Activated CD4-positive, alpha-beta T cell treated with anti-CD3 and anti-CD28 coated beads, Interleukin-2, amount 50 U/mL, for 1 hour (primary cell): Measurements from ENCODE around the gene ISL1.

ENCODE experiments used
- DNase-seq: peaks from one replicate; pipeline ENCODE4 v3.0.0-alpha.2; 2020

Gene ISL1

DNA sequence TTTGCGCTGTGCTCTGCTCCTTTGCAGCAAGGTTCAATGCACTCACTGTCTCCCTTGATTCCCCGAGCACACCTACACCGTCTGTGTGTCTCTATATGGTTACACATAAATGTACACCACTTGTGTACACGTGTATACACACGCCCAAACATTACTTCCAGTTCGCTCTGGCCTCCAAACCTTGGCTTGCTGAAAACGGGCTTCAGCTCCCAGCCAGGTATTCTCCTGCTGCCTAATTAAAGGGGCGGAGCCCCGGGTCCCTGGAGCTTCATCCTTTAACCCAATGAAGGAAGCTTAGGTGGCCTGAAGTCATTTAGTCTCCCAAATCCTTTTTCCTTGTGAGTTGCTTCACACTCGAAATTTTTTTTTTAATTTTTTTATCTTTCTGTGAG is 4.6 kb downstream of the ISL1 start:
- no peak for DNase-seq

DNA sequence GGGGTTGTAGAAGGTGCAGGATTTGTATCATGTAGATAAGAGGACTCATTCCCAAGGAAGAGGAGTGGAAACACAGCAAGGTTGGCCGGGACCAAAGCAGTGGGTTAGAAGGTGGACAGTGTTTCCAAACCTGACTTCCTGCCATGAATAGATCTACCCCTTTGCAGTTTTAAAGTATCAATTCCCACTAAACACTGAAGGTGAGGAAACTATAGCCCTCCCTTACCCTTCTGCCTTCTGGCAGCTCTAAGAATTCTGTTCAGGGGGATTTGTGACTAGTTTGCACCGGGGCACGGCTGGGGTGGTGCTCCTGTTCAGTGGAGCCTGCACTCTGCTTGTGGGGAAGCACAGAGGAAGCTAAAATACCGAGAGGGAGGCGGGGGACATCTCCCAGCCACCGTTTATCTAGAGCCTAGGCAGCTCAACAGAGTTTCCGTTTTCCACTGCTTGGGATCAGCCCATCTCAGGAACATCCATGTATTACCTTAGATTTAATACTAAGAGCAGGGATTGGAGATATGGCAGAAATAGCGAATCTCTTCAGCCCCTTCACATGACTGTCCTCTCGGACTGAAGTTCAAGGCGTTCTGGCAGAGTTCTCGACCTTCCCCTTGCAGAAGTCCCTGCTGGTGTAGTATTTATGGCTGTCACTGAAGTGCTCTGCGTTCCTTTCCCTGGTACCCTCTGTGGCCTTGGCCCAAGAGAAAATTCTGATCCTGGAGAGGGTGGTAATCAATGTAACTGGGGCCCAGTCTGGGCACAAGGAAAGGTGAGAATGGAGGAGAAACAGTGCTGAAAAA is 5.4 kb downstream of the ISL1 start:
- DNase-seq = no peak

- no peak for DNase-seq
These were observed 6.0 kb downstream of the ISL1 start for GRCh38 chr5:51389288-51389576.

DNA sequence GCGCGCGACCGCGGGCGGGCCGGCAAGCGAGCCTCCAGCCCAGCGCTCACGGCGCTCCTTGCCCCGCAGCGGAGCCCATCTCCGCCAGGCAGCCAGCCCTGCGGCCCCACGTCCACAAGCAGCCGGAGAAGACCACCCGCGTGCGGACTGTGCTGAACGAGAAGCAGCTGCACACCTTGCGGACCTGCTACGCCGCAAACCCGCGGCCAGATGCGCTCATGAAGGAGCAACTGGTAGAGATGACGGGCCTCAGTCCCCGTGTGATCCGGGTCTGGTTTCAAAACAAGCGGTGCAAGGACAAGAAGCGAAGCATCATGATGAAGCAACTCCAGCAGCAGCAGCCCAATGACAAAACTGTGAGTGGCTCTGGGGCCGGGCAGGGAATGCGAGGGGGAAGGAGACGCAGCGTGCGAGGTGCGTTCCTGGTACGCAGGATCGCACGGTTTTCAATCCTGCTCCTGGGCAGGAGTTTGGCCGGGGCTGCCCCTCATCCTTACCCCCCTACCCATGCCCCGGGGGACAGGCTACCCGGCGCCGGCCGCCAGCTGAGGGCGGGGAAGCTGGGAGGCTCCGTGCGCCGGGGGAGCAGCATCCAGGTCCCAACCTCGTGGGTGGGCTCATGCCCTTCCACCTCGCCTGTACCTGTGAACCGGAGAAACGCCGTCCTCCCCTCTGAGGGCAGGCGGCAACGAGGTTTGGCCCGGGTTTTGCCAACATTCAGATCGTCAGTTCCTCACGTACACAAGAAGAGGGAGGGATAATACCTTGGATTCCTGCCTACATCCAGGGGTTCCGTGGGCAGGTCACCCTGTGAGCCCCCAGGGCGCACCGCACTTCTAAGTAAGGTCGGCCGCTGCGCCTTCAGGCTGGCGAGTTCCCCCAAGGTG is 6.6 kb downstream of the ISL1 start:
- no peak for DNase-seq

- DNase-seq = no peak
These were observed 7.9 kb downstream of the ISL1 start for GRCh38 chr5:51391175-51391574.

DNA sequence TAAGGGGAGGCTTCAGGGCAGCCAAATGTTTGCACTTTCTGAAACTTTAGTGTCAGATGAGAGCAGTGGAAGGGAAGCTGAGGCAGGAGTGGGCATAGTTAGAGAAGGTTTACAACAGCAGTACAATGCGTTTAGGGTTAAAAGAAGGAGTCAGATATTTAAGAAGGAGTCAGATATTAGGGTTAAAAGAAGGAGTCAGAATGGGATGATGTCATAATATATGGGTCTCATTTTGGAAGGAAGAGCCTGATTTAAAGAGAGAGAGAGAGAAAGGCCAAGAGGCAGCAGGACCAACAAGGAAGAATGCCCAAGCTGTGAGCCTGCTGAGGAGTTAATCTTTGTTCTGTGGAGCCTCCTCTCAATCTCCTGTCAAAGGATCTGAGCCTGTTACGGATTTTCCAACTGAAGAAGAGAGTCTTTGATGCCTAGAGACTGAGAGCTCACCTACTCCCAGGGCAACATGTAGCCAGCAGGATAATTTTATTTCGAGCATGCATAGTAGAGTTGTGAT is 9.5 kb downstream of the ISL1 start:
- no peak for DNase-seq

DNA sequence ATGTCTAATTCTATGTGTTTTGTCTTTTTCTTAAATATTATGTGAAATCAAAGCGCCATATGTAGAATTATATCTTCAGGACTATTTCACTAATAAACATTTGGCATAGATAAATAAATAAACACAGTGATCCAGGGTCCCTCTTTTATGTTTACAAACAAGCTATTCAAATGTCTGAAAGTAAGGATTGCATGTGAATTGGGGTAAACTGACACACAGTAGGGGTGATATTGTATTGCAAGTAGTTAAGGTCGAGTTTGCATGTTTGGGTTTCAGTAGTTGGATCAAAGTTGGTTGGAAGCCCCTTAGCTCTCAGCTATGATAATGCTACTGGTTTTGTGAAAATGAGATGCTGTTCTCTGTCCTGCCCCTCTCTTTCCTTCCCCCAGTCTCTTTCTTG is 11.4 kb downstream of the ISL1 start:
- no peak for DNase-seq

DNA sequence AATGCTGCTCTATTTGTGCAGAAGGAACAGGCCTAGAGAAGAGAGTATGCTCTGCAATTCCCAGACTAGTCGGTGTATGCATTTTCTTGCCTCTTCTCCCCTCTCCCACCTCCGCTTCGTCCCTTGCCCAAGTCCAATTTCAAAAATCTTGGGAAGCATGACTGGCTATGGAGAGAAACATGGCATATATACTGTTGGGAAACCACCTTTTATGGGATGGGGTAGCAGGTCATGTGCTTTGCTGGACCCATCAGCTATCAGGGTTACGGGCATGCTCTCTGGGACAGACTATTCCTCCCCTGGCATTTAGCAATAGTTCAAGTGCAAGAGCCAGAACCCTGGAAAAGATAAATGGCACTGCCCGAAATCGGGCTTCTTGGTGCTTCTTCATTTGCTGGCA is 12.0 kb downstream of the ISL1 start:
- no peak for DNase-seq

DNA sequence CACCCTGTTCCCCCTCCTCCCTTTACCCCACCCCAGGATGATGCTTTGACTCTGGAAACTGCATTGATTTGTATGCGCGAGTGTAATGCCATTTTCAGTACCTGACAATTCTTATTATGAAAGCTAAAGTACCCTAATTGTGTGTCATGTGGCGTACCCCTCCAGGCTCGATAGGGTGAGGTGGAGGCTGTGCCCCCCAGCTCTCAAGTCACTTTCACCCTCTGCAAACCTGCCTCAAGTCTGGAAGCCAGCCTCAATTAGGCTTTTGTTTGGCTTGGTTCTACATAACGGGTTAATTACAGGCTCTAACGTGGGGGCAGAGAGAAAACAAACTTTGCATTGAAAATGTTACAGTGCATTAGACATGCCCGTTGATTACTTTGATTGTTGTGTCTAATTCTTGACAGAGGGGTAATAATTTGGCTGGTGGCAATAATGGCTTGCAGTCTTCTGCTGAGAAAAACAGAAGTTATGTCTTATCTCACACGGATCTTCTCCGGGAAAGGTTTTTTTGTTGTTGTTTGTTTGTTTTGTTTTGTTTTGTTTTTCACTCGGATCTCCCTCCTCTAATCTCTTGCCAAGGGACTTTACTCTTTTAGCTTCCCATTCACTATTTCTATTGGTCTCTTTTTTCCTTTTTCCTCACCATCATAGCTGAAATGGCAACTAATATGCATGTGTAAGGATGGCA is 12.6 kb downstream of the ISL1 start:
- no peak for DNase-seq

- no peak for DNase-seq
These were observed 13.5 kb downstream of the ISL1 start for GRCh38 chr5:51396797-51397196.

- no peak for DNase-seq
These were observed 14.7 kb downstream of the ISL1 start for GRCh38 chr5:51397996-51398395.

- no peak for DNase-seq
These were observed 15.8 kb downstream of the ISL1 start for GRCh38 chr5:51398875-51399642.

DNA sequence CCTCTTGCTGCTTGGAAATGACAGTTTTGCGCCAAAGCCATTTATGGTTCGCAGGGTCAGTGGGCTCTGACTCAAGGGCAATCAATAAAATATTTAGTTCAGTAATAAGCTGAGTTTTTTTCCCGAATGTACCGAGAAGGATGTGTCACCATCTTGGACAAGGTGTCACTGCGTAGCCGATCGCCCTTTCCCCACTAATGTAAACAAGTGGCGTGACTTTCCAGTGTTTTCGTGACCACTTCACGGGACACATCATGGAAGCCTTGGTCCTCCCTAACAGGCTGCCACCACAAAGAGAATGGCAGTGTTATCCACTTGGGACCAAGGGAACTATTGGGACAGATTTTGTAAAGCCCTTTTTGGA is 16.4 kb downstream of the ISL1 start:
- no peak for DNase-seq

- no peak for DNase-seq
These were observed 21.0 kb downstream of the ISL1 start for GRCh38 chr5:51404255-51404654.

DNA sequence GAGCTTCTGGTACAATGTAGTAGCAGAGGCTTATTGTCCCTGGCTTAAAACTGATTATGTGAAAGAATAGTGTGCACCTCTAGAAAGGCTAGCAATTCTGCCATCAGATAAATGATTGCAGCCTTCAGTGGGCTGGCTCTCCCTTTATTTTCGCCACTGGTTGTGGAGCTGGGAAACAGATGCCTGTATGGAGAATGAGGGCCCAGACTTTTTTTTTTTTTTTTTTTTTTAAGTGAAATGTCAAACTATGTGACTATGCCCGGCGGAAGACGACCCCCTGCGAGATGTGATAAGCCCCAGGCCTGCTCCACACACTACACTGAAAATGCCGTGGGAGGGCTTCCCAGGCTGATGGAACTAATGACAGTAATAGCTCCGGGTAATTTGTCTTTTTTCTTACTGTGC is 28.7 kb downstream of the ISL1 start:
- no peak for DNase-seq

GRCh38 chr5:51414516-51414915 is 31.3 kb downstream of the ISL1 start:
- DNase-seq = no peak

DNA sequence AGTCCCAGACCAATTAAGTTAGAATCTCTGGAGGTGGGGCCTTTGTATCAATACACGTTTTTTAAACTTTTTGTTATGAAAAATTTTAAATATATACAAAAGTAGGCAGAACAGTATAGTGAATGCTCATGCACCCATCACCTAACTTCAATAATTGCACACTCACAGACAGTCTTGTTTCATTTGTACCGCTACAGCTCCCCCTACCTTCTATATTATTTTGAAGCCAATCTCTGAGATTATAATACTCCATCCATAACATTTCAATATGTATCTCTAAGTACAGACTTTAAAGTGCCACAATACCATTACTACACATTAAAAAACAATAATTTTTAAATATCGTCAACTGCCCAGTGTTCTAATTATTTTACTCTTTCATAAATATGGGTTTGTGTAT is 32.9 kb downstream of the ISL1 start:
- no peak for DNase-seq

DNA sequence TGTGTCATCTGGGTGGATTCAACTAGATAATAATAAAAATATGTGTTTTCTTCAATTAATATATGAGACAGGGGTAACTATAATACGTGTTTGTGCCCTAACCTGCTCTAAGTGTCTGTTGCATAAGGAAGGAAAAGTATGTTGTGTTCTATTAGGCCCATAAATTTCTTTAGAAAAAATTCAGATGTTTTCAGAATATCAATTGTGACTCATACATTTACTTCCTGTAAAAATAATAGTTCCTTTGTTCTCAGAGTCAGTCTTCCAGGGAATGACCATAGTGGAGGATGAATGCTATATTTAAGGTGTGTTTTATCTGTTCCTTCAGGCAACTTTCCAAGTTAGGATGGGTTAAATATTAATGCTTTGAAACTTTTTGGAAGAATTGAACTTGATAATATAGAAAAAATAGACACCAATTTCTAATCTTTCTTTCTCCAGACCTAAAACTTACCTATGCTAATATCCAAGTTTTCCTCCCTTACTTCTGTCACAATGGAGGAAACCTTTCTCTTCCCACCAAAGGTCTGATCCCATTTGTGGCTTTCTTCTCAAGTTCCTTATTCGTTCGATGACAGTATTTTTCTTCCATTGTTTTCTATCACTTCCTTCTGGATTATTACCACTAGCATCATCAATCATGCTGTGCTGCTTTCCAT is 49.9 kb downstream of the ISL1 start:
- DNase-seq = no peak

DNA sequence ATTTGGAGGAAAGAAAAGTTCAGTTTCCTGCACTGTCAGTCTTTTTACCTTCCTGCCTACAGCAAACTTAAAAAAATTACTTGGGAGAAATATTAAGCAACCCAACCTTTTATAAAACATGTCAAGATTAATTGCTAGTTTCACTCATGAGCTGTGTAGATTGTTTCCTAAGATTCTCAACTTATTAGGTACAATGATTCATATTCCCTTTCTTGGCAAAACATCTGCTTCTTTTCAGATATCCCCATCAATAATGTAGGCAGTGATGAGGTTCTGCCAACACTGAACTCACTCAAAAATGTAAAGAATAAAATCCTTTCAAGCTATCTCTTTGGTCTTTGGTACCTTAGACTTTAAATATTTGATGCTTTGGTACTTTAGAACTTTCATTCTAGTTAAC is 56.0 kb downstream of the ISL1 start:
- DNase-seq = no peak
